HEK293 (cell line): ENCODE results near the gene MYO7B.

Experiments
- CTCF ChIP-seq: fragments of 450-650 bp; formaldehyde crosslinking; IDR thresholded peaks from 2 replicates; pipeline ENCODE4 v1.5.1; 2016; ENCODE audit warnings: missing biosample characterization, missing genetic modification characterization
- ZBTB48 ChIP-seq: fragments of 450-650 bp; formaldehyde crosslinking; IDR thresholded peaks from 2 replicates; pipeline ENCODE4 v1.5.1; 2016; ENCODE audit warnings: missing biosample characterization, missing genetic modification characterization
- ZNF121 ChIP-seq: fragments of 450-650 bp; formaldehyde crosslinking; IDR thresholded peaks from 2 replicates; pipeline ENCODE4 v1.5.1; 2016; ENCODE audit warnings: missing biosample characterization, missing genetic modification characterization
- ZNF24 ChIP-seq: fragments of 450-650 bp; formaldehyde crosslinking; IDR thresholded peaks from 2 replicates; pipeline ENCODE4 v1.5.1; 2016; ENCODE audit warnings: missing biosample characterization, missing genetic modification characterization
- ZNF404 ChIP-seq: fragments of 450-650 bp; formaldehyde crosslinking; IDR thresholded peaks from 2 replicates; pipeline ENCODE4 v1.5.1; 2017; ENCODE audit warnings: missing biosample characterization, missing genetic modification characterization
- ZNF473 ChIP-seq: fragments of 450-650 bp; formaldehyde crosslinking; IDR thresholded peaks from 2 replicates; pipeline ENCODE4 v1.5.1; 2017; ENCODE audit warnings: missing biosample characterization, missing genetic modification characterization
- ZNF76 ChIP-seq: fragments of 450-650 bp; formaldehyde crosslinking; IDR thresholded peaks from 2 replicates; pipeline ENCODE4; 2016; ENCODE audit warnings: low read depth, missing biosample characterization, missing genetic modification characterization, borderline replicate concordance
- ZNF768 ChIP-seq: fragments of 450-650 bp; formaldehyde crosslinking; IDR thresholded peaks from 2 replicates; pipeline ENCODE4 v1.5.1; 2018; ENCODE audit warnings: missing biosample characterization, mild to moderate bottlenecking, missing genetic modification characterization
- ZSCAN18 ChIP-seq: fragments of 450-650 bp; formaldehyde crosslinking; IDR thresholded peaks from 2 replicates; pipeline ENCODE4 v1.5.1; 2016; ENCODE audit warnings: missing biosample characterization, missing genetic modification characterization
- ZXDB ChIP-seq: fragments of 450-650 bp; formaldehyde crosslinking; IDR thresholded peaks from 2 replicates; pipeline ENCODE4 v1.5.1; 2016; ENCODE audit warnings: missing biosample characterization, missing genetic modification characterization

GRCh38 chr2:127620866-127621265, 85.4 kb downstream of the MYO7B start:
- TF ChIP-seq ZNF121 (tag by site-specific recombination), result no peak
- TF ChIP-seq ZNF24 (tag by site-specific recombination), result no peak
- TF ChIP-seq ZSCAN18 (tag by site-specific recombination), result no peak
- no peak for TF ChIP-seq ZNF768 (tag by site-specific recombination)
- TF ChIP-seq CTCF (tag by site-specific recombination), result no peak
- TF ChIP-seq ZNF473 (tag by site-specific recombination), result no peak
- TF ChIP-seq ZNF76, result no peak
- no peak for TF ChIP-seq ZXDB (tag by site-specific recombination)
- TF ChIP-seq ZBTB48, result no peak
- no peak for TF ChIP-seq ZNF404 (tag by site-specific recombination)
